ENCODE measurements around the gene CLMN. TPM values are rescaled to one million over a fixed set of nuclear protein-coding genes. Genes with fewer than 3 reads are reported as not detected.
A peak's percentile ranks its signal among the peaks of the same experiment; 100 is the strongest.

CLMN gene
- total and polyA plus RNA-seq, 2 donors (not counting 1 experiment from before 2014, with no cell fraction given), result 9.6 to 51.5 TPM

- Mint-ChIP-seq H3K9me3 (ENCODE audit: insufficient read depth) (no peaks in the 10 kb centered on the region), H3K27me3 (no peaks in the 10 kb centered on the region), H3K4me3 (no peak overlapping the region), H3K27ac (peak overlapping the region; percentile 21), H3K4me1 (peaks cover 61% of the 10 kb centered on the region)
- intact Hi-C loops (cut with micrococcal nuclease), result no loop called here
- Histone ChIP-seq H3K4me1 (ENCODE audit: control insufficient read depth in 2 of 2, insufficient read depth in 2 of 2, low read length in 2 of 2) (peaks cover 32 to 45% of the 10 kb centered on the region in 2 donors), H3K27ac (ENCODE audit: low read length in 2 of 2) (no peak overlapping the region), H3K9ac (ENCODE audit: low read length) (no peak overlapping the region), H3K79me2 (ENCODE audit: control insufficient read depth, insufficient read depth, low read length) (peaks cover 16% of the 10 kb centered on the region), H2AFZ (ENCODE audit: insufficient read depth, low read depth, low read length, poor library complexity, severe bottlenecking) (no peak overlapping the region), H3K9me3 (ENCODE audit: control extremely low read depth in 1 of 3, control insufficient read depth in 2 of 3, insufficient read depth in 1 of 3, low read length in 2 of 3) (peaks cover 0 to 5% (median 0%) of the 10 kb centered on the region in 3 donors), H3K36me3 (replicated peaks in 1 of 2; ENCODE audit: control extremely low read depth in 1 of 2, control insufficient read depth in 1 of 2, extremely low read depth in 1 of 2, insufficient read depth in 2 of 2, low read length in 1 of 2) (no peaks in the 10 kb centered on the region), H3K4me3 (ENCODE audit: control extremely low read depth in 1 of 5, extremely low read depth in 1 of 5, insufficient read depth in 1 of 5, low read depth in 2 of 5, low read length in 4 of 5) (no peak overlapping the region), H3K4me2 (replicated peaks; ENCODE audit: low read depth, low read length, poor library complexity, severe bottlenecking) (no peak overlapping the region), H3K27me3 (replicated peaks in 1 of 4; ENCODE audit: control extremely low read depth in 1 of 4, control insufficient read depth in 3 of 4, insufficient read depth in 4 of 4, low read length in 3 of 4) (no peaks in the 10 kb centered on the region), H4K20me1 (ENCODE audit: control insufficient read depth, insufficient read depth, low read length, poor library complexity, severe bottlenecking) (peaks cover 9% of the 10 kb centered on the region)
- POLR2A ChIA-PET, result no interaction called here
- ATAC-seq (ENCODE audit: low read depth), result peak; percentile 38
- CTCF ChIA-PET, result no interaction called here
- 58% methylated on average over 7 of the region's 8 CpGs for WGBS (ENCODE audit: insufficient coverage)
- TF ChIP-seq CTCF (IDR thresholded peaks at IDR 0.05), result no peak
- no peak for DNase-seq
These were observed 21.9 kb downstream of the CLMN start for GRCh38 chr14:95297832-95298231.

DNA sequence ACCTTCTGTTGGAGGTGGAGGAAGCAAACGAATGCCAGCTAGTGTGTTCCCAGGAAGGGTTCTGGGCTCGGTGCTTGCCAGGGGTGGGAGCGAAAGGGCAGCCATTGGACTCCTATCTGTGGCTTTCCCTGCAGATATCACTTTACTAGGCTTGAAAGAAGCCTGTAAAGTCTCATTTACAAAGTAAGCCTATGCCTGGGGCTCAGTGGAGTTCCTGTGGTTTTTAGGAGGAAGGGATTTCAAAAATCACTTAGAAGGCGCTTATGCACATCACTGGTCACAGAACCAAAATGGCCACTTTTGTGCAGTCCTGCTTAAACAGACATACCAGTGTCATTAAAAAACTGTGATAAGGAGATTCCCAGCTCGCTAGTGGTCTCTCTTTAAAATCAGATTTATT lies 22.7 kb downstream of the CLMN start:
- CTCF ChIA-PET, result no interaction called here
- H3K27ac ChIP-seq (ENCODE audit: low read length in 2 of 2), result no peak overlapping the region
- H3K9ac ChIP-seq (ENCODE audit: low read length), result no peak overlapping the region
- peaks cover 0 to 5% (median 0%) of the 10 kb centered on the region in 3 donors for H3K9me3 ChIP-seq (ENCODE audit: control extremely low read depth in 1 of 3, control insufficient read depth in 2 of 3, insufficient read depth in 1 of 3, low read length in 2 of 3)
- H3K4me3 ChIP-seq (ENCODE audit: control extremely low read depth in 1 of 5, extremely low read depth in 1 of 5, insufficient read depth in 1 of 5, low read depth in 2 of 5, low read length in 4 of 5), result no peak overlapping the region
- H3K4me2 ChIP-seq (replicated peaks; ENCODE audit: low read depth, low read length, poor library complexity, severe bottlenecking), result peak overlapping the region; percentile 11
- peaks cover 7% of the 10 kb centered on the region for H4K20me1 ChIP-seq (ENCODE audit: control insufficient read depth, insufficient read depth, low read length, poor library complexity, severe bottlenecking)
- H3K36me3 ChIP-seq (replicated peaks in 1 of 2; ENCODE audit: control extremely low read depth in 1 of 2, control insufficient read depth in 1 of 2, extremely low read depth in 1 of 2, insufficient read depth in 2 of 2, low read length in 1 of 2), result no peaks in the 10 kb centered on the region
- H3K27me3 ChIP-seq (replicated peaks in 1 of 4; ENCODE audit: control extremely low read depth in 1 of 4, control insufficient read depth in 3 of 4, insufficient read depth in 4 of 4, low read length in 3 of 4), result no peaks in the 10 kb centered on the region
- no peak for ATAC-seq (ENCODE audit: low read depth)
- no peak for DNase-seq
- Mint-ChIP-seq H3K4me1 (peaks cover 64% of the 10 kb centered on the region), H3K4me3 (no peak overlapping the region), H3K27ac (no peak overlapping the region), H3K27me3 (no peaks in the 10 kb centered on the region), H3K9me3 (ENCODE audit: insufficient read depth) (no peaks in the 10 kb centered on the region)
- POLR2A ChIA-PET, result no interaction called here
- TF ChIP-seq EZH2 (IDR thresholded peaks at IDR 0.05; ENCODE audit: borderline replicate concordance, insufficient read depth, low read depth, low read length, poor library complexity, severe bottlenecking) (no peak), CTCF (IDR thresholded peaks at IDR 0.05) (no peak)
- H3K79me2 ChIP-seq (ENCODE audit: control insufficient read depth, insufficient read depth, low read length), result peaks cover 16% of the 10 kb centered on the region
- peaks cover 29 to 41% of the 10 kb centered on the region in 2 donors for H3K4me1 ChIP-seq (ENCODE audit: control insufficient read depth in 2 of 2, insufficient read depth in 2 of 2, low read length in 2 of 2)
- intact Hi-C loops (cut with micrococcal nuclease), result no loop called here
- 75% methylated on average over 3 of the region's 5 CpGs for WGBS (ENCODE audit: insufficient coverage)
- no peak overlapping the region for H2AFZ ChIP-seq (ENCODE audit: insufficient read depth, low read depth, low read length, poor library complexity, severe bottlenecking)
